ENCODE measurements around the gene SIPA1. TPM values are rescaled to one million over a fixed set of nuclear protein-coding genes. Genes with fewer than 3 reads are reported as not detected.

Gene SIPA1
- total RNA-seq, 4 donors from 2014 or later = 14.9 to 21.6 (median 19.0) TPM

GRCh38 chr11:65595543-65596281 lies 42.2 kb upstream of the SIPA1 start, which contains the start of gene KCNK7:
KCNK7 (minus strand) TSS chr11:65595800; CDS start chr11:65595772, 28 bp downstream.
- Histone ChIP-seq H3K9me3 (no peaks in the 10 kb centered on the region), H3K4me3 (peak within 1 kb of the TSS; percentile 34), H3K4me1 (peaks cover 49% of the 10 kb centered on the region), H3K27ac (peak within 1 kb of the TSS; percentile 75), H3K36me3 (peaks cover 46% of the 10 kb centered on the region), H3K27me3 (no peaks in the 10 kb centered on the region)
- TF ChIP-seq EP300 (IDR thresholded peaks at IDR 0.05) = no peak
- TF ChIP-seq CTCF (IDR thresholded peaks at IDR 0.05) = no peak
- no peak for TF ChIP-seq POLR2A (IDR thresholded peaks at IDR 0.05)
- TF ChIP-seq POLR2AphosphoS5 (IDR thresholded peaks at IDR 0.05) = no peak
- peak in 1 of 2 donors; percentile 71 for DNase-seq (ENCODE audit: low spot score in 2 of 2)
- 50% methylated on average over 11 of the region's 12 CpGs for WGBS

- Histone ChIP-seq H3K9me3 (no peaks in the 10 kb centered on the region), H3K4me3 (no peak overlapping the region), H3K27me3 (no peaks in the 10 kb centered on the region), H3K4me1 (peaks cover 48% of the 10 kb centered on the region), H3K36me3 (peaks cover 50% of the 10 kb centered on the region), H3K27ac (no peak overlapping the region)
- DNase-seq (ENCODE audit: low spot score in 2 of 2) = no peak
- TF ChIP-seq POLR2AphosphoS5 (IDR thresholded peaks at IDR 0.05) (no peak), EP300 (IDR thresholded peaks at IDR 0.05) (no peak), CTCF (IDR thresholded peaks at IDR 0.05) (no peak), POLR2A (IDR thresholded peaks at IDR 0.05) (no peak)
- WGBS = 81% methylated on average over 6 of the region's 6 CpGs
Measured at GRCh38 chr11:65596520-65596919, 41.4 kb upstream of the SIPA1 start.

- WGBS = 90% methylated on average over 14 of the region's 16 CpGs
- Histone ChIP-seq H3K9me3 (no peaks in the 10 kb centered on the region), H3K27ac (no peak overlapping the region), H3K36me3 (peaks cover 53% of the 10 kb centered on the region), H3K4me3 (no peak overlapping the region), H3K27me3 (no peaks in the 10 kb centered on the region), H3K4me1 (peaks cover 32% of the 10 kb centered on the region)
- no peak for DNase-seq (ENCODE audit: low spot score in 2 of 2)
- TF ChIP-seq POLR2A (IDR thresholded peaks at IDR 0.05) = no peak
- no peak for TF ChIP-seq EP300 (IDR thresholded peaks at IDR 0.05)
- TF ChIP-seq POLR2AphosphoS5 (IDR thresholded peaks at IDR 0.05) = no peak
- no peak for TF ChIP-seq CTCF (IDR thresholded peaks at IDR 0.05)
Measured at GRCh38 chr11:65598258-65598699, 39.6 kb upstream of the SIPA1 start.

- Histone ChIP-seq H3K27ac (no peak overlapping the region), H3K36me3 (peaks cover 64% of the 10 kb centered on the region)
- 84% methylated on average over 45 of the region's 49 CpGs for WGBS
Measured at GRCh38 chr11:65599216-65599954, 38.5 kb upstream of the SIPA1 start.

GRCh38 chr11:65599955-65600246 lies 38.0 kb upstream of the SIPA1 start:
- no peak overlapping the region for H3K4me3 ChIP-seq
- H3K36me3 ChIP-seq = peaks cover 70% of the 10 kb centered on the region
- 96% methylated on average over 6 of the region's 6 CpGs for WGBS
- no peak for TF ChIP-seq POLR2A (IDR thresholded peaks at IDR 0.05)
- H3K27me3 ChIP-seq = no peaks in the 10 kb centered on the region
- no peak overlapping the region for H3K27ac ChIP-seq
- no peaks in the 10 kb centered on the region for H3K9me3 ChIP-seq
- peaks cover 15% of the 10 kb centered on the region for H3K4me1 ChIP-seq
- no peak for DNase-seq (ENCODE audit: low spot score in 2 of 2)

More at GRCh38 chr11:65599216-65599954, 38.5 kb upstream of the SIPA1 start:
- Histone ChIP-seq H3K4me1 (peaks cover 21% of the 10 kb centered on the region), H3K4me3 (no peak overlapping the region), H3K27me3 (no peaks in the 10 kb centered on the region), H3K9me3 (no peaks in the 10 kb centered on the region)
- no peak for DNase-seq (ENCODE audit: low spot score in 2 of 2)
- no peak for TF ChIP-seq POLR2AphosphoS5 (IDR thresholded peaks at IDR 0.05)

GRCh38 chr11:65604258-65604657 lies 33.6 kb upstream of the SIPA1 start:
- peaks cover 64% of the 10 kb centered on the region for H3K36me3 ChIP-seq

More at GRCh38 chr11:65604258-65604657, 33.6 kb upstream of the SIPA1 start:
- Histone ChIP-seq H3K27ac (no peak overlapping the region), H3K27me3 (no peaks in the 10 kb centered on the region), H3K4me3 (no peak overlapping the region), H3K4me1 (peaks cover 19% of the 10 kb centered on the region), H3K9me3 (no peaks in the 10 kb centered on the region)
- no peak for DNase-seq (ENCODE audit: low spot score in 2 of 2)
- 100% methylated on average over 1 of the region's 1 CpG for WGBS
- TF ChIP-seq POLR2AphosphoS5 (IDR thresholded peaks at IDR 0.05) (no peak), POLR2A (IDR thresholded peaks at IDR 0.05) (no peak), CTCF (IDR thresholded peaks at IDR 0.05) (no peak)

Measured in suprapubic skin (tissue), 4 donors.